ENCODE data around the gene KRTAP3-1. TPM values are rescaled to one million over a fixed set of nuclear protein-coding genes. Genes with fewer than 3 reads are reported as not detected.
"Not testable (repeated sequence)": the region's sequence is repeated elsewhere in the genome, so short reads cannot be mapped to it uniquely, and the experiment has no call there.

Gene KRTAP3-1
- polyA plus RNA-seq, 4 donors, result not detected

GRCh38 chr17:41016578-41017215, 7.8 kb upstream of the KRTAP3-1 start:
- DNase-seq (ENCODE audit: low read depth in 4 of 4, low spot score in 3 of 4), result no peak

- no peak for DNase-seq (ENCODE audit: low read depth in 4 of 4, low spot score in 3 of 4)
Observed at GRCh38 chr17:41015454-41015853, 6.5 kb upstream of the KRTAP3-1 start.

GRCh38 chr17:41013606-41014005, 4.7 kb upstream of the KRTAP3-1 start:
- no peak for DNase-seq (ENCODE audit: low read depth in 4 of 4, low spot score in 3 of 4)

- DNase-seq (ENCODE audit: low read depth in 4 of 4, low spot score in 3 of 4), result no peak
Observed at GRCh38 chr17:41013181-41013580, 4.3 kb upstream of the KRTAP3-1 start.

GRCh38 chr17:41012326-41013120, 3.6 kb upstream of the KRTAP3-1 start:
- no peak for DNase-seq (ENCODE audit: low read depth in 4 of 4, low spot score in 3 of 4)

- no peak for DNase-seq (ENCODE audit: low read depth in 4 of 4, low spot score in 3 of 4)
Observed at GRCh38 chr17:41010441-41010840, 1.5 kb upstream of the KRTAP3-1 start.

- DNase-seq (ENCODE audit: low read depth in 4 of 4, low spot score in 3 of 4), result no peak
Observed at GRCh38 chr17:41009936-41010335, 1.0 kb upstream of the KRTAP3-1 start.

- DNase-seq (ENCODE audit: low read depth in 4 of 4, low spot score in 3 of 4), result no peak
Observed at GRCh38 chr17:41009301-41009760, 403 bp upstream of the KRTAP3-1 start.

- no peak for DNase-seq (ENCODE audit: low read depth in 4 of 4, low spot score in 3 of 4)
Observed at GRCh38 chr17:41004397-41004796, 4.5 kb downstream of the KRTAP3-1 start.

- DNase-seq (ENCODE audit: low read depth in 4 of 4, low spot score in 3 of 4), result no peak
Observed at GRCh38 chr17:41003926-41004325, 5.0 kb downstream of the KRTAP3-1 start.

GRCh38 chr17:41002814-41003213, 6.1 kb downstream of the KRTAP3-1 start:
- no peak for DNase-seq (ENCODE audit: low read depth in 4 of 4, low spot score in 3 of 4)

- no peak for DNase-seq (ENCODE audit: low read depth in 4 of 4, low spot score in 3 of 4)
Observed at GRCh38 chr17:41001795-41002194, 7.1 kb downstream of the KRTAP3-1 start.

- DNase-seq (ENCODE audit: low read depth in 4 of 4, low spot score in 3 of 4), result not testable (repeated sequence)
Observed at GRCh38 chr17:40999563-40999962, 9.4 kb downstream of the KRTAP3-1 start, which contains the start of gene KRTAP3-2. KRTAP3-2 (minus strand) TSS chr17:40999906; CDS start chr17:40999853, 53 bp downstream.

GRCh38 chr17:40997361-40997760, 11.6 kb downstream of the KRTAP3-1 start:
- no peak for DNase-seq (ENCODE audit: low read depth in 4 of 4, low spot score in 3 of 4)

- DNase-seq (ENCODE audit: low read depth in 4 of 4, low spot score in 3 of 4), result no peak
Observed at GRCh38 chr17:40996829-40997228, 12.1 kb downstream of the KRTAP3-1 start.

GRCh38 chr17:40995116-40995515, 13.8 kb downstream of the KRTAP3-1 start:
- DNase-seq (ENCODE audit: low read depth in 4 of 4, low spot score in 3 of 4), result no peak

GRCh38 chr17:40993839-40994238, 15.1 kb downstream of the KRTAP3-1 start, which contains the start of gene KRTAP3-3:
KRTAP3-3 (minus strand) TSS chr17:40994164; CDS start chr17:40994097, 67 bp downstream.
- no peak for DNase-seq (ENCODE audit: low read depth in 4 of 4, low spot score in 3 of 4)

- no peak for DNase-seq (ENCODE audit: low read depth in 4 of 4, low spot score in 3 of 4)
Observed at GRCh38 chr17:40993084-40993483, 15.8 kb downstream of the KRTAP3-1 start.

GRCh38 chr17:40992666-40993065, 16.3 kb downstream of the KRTAP3-1 start:
- DNase-seq (ENCODE audit: low read depth in 4 of 4, low spot score in 3 of 4), result no peak

GRCh38 chr17:40986920-40987319, 22.0 kb downstream of the KRTAP3-1 start:
- DNase-seq (ENCODE audit: low read depth in 4 of 4, low spot score in 3 of 4), result no peak

- no peak for DNase-seq (ENCODE audit: low read depth in 4 of 4, low spot score in 3 of 4)
Observed at GRCh38 chr17:40984226-40984625, 24.7 kb downstream of the KRTAP3-1 start, which contains the start of gene KRT40. KRT40 (minus strand) TSS chr17:40984326; CDS start chr17:40984273, 53 bp downstream.

GRCh38 chr17:40981115-40981514, 27.8 kb downstream of the KRTAP3-1 start:
- DNase-seq (ENCODE audit: low read depth in 4 of 4, low spot score in 3 of 4), result no peak
